Neural cell (in vitro differentiated cells): ENCODE measurements around the gene PDCD1LG2. TPM values are rescaled to one million over a fixed set of nuclear protein-coding genes. Genes with fewer than 3 reads are reported as not detected.

Experiments
- H2AFZ ChIP-seq: fragments of 200-600, 300-800 bp; sonication (generic), shearing (Covaris generic); 2 replicates; pipeline ENCODE4 v1.6.0; 2014; ENCODE audit warnings: low read depth, mild to moderate bottlenecking, antibody characterized with exemption, low read length, moderate library complexity
- H3F3A ChIP-seq: fragments of 200-600 bp; shearing (Covaris generic); 2 replicates; pipeline ENCODE4 v1.6.1; 2016; ENCODE audit warnings: mild to moderate bottlenecking, moderate library complexity, mixed read lengths, antibody characterized with exemption, low read length; ENCODE audit not compliant: insufficient read depth, poor library complexity, severe bottlenecking
- H3K27ac ChIP-seq: fragments of 200-600, 300-800 bp; sonication (generic), shearing (Covaris generic); 2 replicates; pipeline ENCODE4 v1.5.1; 2014; ENCODE audit warnings: mild to moderate bottlenecking, low read length, moderate library complexity
- H3K27me3 ChIP-seq: fragments of 300-800, 200-600 bp; sonication (generic), shearing (Covaris generic); 2 replicates; pipeline ENCODE4 v1.6.0; 2014; ENCODE audit warnings: mild to moderate bottlenecking, low read depth, low read length, moderate library complexity; ENCODE audit not compliant: insufficient read depth
- H3K36me3 ChIP-seq: fragments of 300-800, 200-600 bp; sonication (generic), shearing (Covaris generic); 2 replicates; pipeline ENCODE4 v1.5.1; 2014; ENCODE audit warnings: mild to moderate bottlenecking, antibody characterized with exemption, low read length, moderate library complexity; ENCODE audit not compliant: insufficient read depth
- H3K4me2 ChIP-seq: fragments of 300-800, 200-600 bp; sonication (generic), shearing (Covaris generic); 2 replicates; pipeline ENCODE4 v1.6.0; 2014; ENCODE audit warnings: mild to moderate bottlenecking, low read length
- H3K4me3 ChIP-seq: fragments of 300-800, 200-600 bp; sonication (generic), shearing (Covaris generic); 2 replicates; pipeline ENCODE4 v1.5.1; 2014; ENCODE audit warnings: mild to moderate bottlenecking, low read length, moderate library complexity
- H3K79me2 ChIP-seq: fragments of 200-600 bp; shearing (Covaris generic); replicated peaks from 2 replicates; pipeline ENCODE4 v1.6.0; 2014; ENCODE audit warnings: mild to moderate bottlenecking, low read length, moderate library complexity; ENCODE audit not compliant: insufficient read depth
- H3K9ac ChIP-seq: fragments of 300-800, 200-600 bp; sonication (generic), shearing (Covaris generic); 2 replicates; pipeline ENCODE4 v1.6.1; 2016; ENCODE audit warnings: mild to moderate bottlenecking, low read length, mixed read lengths
- H3K9me2 ChIP-seq: fragments of 200-600 bp; shearing (Covaris generic); 2 replicates; pipeline ENCODE4 v1.6.1; 2016; ENCODE audit warnings: mild to moderate bottlenecking, low read length, mixed read lengths; ENCODE audit not compliant: insufficient read depth
- H3K9me3 ChIP-seq: fragments of 200-600, 300-800 bp; sonication (generic), shearing (Covaris generic); 2 replicates; pipeline ENCODE4 v1.6.1; 2016; ENCODE audit warnings: mild to moderate bottlenecking, mixed run types, low read length, moderate library complexity, mixed read lengths
- H4K20me1 ChIP-seq: fragments of 200-600 bp; shearing (Covaris generic); 2 replicates; pipeline ENCODE4 v1.6.1; 2016; ENCODE audit warnings: mild to moderate bottlenecking, mixed run types; ENCODE audit not compliant: insufficient read depth
- EP300 ChIP-seq: fragments of 450-650 bp; conservative IDR thresholded peaks from 2 replicates; pipeline ENCODE4 v1.6.1; 2014; ENCODE audit warnings: antibody characterized with exemption, mild to moderate bottlenecking, moderate library complexity; ENCODE audit not compliant: poor library complexity, severe bottlenecking
- EZH2 ChIP-seq: fragments of 200-600, 300-800 bp; shearing (Covaris generic), sonication (generic); IDR thresholded peaks from 2 replicates; pipeline ENCODE4 v1.6.1; 2014; ENCODE audit warnings: antibody characterized with exemption, low read length, borderline replicate concordance, mild to moderate bottlenecking; ENCODE audit not compliant: insufficient read depth, poor library complexity, severe bottlenecking
- MXI1 ChIP-seq: fragments of 450-650 bp; conservative IDR thresholded peaks from 2 replicates; pipeline ENCODE4 v1.6.1; 2014; ENCODE audit warnings: antibody characterized with exemption, mild to moderate bottlenecking; ENCODE audit not compliant: poor library complexity, severe bottlenecking
- POLR2AphosphoS5 ChIP-seq: IDR thresholded peaks from 2 replicates; pipeline ENCODE4 v1.6.1; 2012
- RAD21 ChIP-seq: fragments of 450-650 bp; conservative IDR thresholded peaks from 2 replicates; pipeline ENCODE4 v1.6.1; 2014; ENCODE audit warnings: antibody characterized with exemption, mild to moderate bottlenecking, moderate library complexity
- SMC3 ChIP-seq: fragments of 450-650 bp; conservative IDR thresholded peaks from 2 replicates; pipeline ENCODE4 v1.6.1; 2014; ENCODE audit warnings: antibody characterized with exemption, mild to moderate bottlenecking, moderate library complexity; ENCODE audit not compliant: poor library complexity
- TAF1 ChIP-seq: IDR thresholded peaks from 2 replicates; pipeline ENCODE4 v1.6.1; 2012; ENCODE audit warnings: low read depth
- polyA plus RNA-seq: library from polyadenylated mRNA; depleted of rRNA; stranded (reverse); fragments of >200 nt; gene quantifications from 2 replicates; pipeline ENCODE4 v1.2.3, GENCODE V29; 2014
- TF ChIP-seq, protein P1 (sequence below): IDR thresholded peaks from 2 replicates; pipeline ENCODE4 v1.6.1; 2012; ENCODE audit warnings: borderline replicate concordance
- TF ChIP-seq, protein P2 (sequence below): fragments of 450-650 bp; IDR thresholded peaks from 2 replicates; pipeline ENCODE4 v1.5.1; 2014; ENCODE audit warnings: antibody characterized with exemption, mild to moderate bottlenecking, moderate library complexity; ENCODE audit not compliant: poor library complexity, severe bottlenecking

PDCD1LG2 gene
- polyA plus RNA-seq, 1 donor from 2014 or later = not detected

DNA sequence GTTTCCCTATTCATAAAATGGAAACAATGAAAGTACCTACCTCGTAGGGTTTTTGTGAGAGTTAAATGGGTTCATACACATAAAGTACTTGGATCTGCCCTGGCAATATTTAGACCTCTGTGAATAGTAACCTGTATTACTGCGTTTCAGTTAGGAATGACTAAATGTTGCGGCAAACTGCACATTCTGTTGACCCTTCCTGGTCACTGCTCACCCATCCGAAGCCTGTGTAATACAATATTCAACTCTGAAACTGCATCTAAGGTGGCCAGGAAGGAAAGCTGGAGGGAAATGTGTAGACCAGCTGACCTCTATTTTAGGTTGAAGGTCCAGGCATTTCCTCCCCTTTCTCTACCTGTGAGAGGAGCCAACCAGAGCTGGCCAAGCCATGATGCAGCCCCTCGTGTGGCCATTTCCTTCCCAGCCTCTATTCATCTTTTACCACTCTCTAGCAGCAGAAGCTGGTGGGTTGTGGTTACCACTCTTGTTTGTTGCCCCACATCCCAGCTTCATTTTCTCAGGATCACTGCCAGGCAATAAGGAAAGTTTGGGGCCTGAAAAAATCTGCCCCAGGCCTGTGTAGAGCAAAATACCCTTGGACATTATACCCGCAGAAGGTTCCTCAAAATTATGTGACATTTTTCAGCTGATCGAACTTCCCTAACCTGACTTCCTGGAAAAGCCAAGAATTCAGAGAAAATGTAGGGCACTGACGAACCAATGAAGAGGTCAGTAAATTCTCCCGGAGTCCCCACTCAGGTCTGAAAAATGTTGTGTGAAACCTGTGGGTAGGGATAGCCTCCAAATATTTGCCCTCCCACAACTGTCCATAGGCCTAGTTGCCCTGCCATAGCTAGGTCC lies 20.5 kb upstream of the PDCD1LG2 start:
- Histone ChIP-seq H2AFZ (no peak overlapping the region), H3F3A (no peaks in the 10 kb centered on the region), H3K9me3 (no peaks in the 10 kb centered on the region), H4K20me1 (no peaks in the 10 kb centered on the region), H3K4me2 (no peak overlapping the region), H3K27me3 (no peaks in the 10 kb centered on the region), H3K9ac (no peak overlapping the region), H3K9me2 (no peaks in the 10 kb centered on the region), H3K36me3 (no peaks in the 10 kb centered on the region), H3K79me2 (no peaks in the 10 kb centered on the region), H3K27ac (no peak overlapping the region), H3K4me3 (no peak overlapping the region)
- TF ChIP-seq, protein P1, sequence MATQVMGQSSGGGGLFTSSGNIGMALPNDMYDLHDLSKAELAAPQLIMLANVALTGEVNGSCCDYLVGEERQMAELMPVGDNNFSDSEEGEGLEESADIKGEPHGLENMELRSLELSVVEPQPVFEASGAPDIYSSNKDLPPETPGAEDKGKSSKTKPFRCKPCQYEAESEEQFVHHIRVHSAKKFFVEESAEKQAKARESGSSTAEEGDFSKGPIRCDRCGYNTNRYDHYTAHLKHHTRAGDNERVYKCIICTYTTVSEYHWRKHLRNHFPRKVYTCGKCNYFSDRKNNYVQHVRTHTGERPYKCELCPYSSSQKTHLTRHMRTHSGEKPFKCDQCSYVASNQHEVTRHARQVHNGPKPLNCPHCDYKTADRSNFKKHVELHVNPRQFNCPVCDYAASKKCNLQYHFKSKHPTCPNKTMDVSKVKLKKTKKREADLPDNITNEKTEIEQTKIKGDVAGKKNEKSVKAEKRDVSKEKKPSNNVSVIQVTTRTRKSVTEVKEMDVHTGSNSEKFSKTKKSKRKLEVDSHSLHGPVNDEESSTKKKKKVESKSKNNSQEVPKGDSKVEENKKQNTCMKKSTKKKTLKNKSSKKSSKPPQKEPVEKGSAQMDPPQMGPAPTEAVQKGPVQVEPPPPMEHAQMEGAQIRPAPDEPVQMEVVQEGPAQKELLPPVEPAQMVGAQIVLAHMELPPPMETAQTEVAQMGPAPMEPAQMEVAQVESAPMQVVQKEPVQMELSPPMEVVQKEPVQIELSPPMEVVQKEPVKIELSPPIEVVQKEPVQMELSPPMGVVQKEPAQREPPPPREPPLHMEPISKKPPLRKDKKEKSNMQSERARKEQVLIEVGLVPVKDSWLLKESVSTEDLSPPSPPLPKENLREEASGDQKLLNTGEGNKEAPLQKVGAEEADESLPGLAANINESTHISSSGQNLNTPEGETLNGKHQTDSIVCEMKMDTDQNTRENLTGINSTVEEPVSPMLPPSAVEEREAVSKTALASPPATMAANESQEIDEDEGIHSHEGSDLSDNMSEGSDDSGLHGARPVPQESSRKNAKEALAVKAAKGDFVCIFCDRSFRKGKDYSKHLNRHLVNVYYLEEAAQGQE = no peak
- TF ChIP-seq SMC3 = no peak

DNA sequence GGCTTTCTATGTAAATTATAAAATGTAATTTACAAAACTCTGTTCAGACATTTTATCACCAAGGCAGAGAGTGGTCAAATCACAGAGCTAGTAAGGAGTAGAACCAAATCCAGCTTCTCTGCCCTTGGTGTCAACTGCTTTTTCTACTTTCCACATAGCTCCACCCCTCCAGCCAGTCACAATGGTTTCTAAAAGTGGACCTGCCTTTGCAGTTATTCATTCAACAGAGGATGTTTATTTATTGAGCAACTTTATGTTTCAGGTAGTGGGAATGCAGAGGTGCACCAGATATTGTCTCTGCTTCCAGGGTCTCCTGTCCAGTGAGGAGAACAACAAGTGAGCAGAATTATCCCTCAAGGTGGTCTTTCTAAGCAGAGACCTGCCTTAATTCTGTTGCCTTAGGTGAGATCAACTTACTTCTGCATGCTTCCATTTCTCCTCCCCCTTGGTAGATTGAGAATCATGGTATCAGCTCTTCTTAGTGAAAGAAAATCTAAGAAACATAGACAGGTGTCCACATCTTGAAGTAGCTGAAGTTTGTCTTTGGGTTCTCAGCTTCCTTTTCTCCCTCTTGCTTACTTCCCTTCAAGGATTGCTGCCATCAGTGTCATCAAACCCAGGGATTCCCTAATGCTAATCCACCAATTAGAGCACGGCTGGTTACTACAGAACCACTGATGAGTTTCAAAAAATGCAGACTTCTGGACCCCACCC lies 17.2 kb upstream of the PDCD1LG2 start:
- no peak overlapping the region for H3K9ac ChIP-seq
- H3K27ac ChIP-seq = no peak overlapping the region
- no peak overlapping the region for H3K4me2 ChIP-seq
- TF ChIP-seq, protein P2, sequence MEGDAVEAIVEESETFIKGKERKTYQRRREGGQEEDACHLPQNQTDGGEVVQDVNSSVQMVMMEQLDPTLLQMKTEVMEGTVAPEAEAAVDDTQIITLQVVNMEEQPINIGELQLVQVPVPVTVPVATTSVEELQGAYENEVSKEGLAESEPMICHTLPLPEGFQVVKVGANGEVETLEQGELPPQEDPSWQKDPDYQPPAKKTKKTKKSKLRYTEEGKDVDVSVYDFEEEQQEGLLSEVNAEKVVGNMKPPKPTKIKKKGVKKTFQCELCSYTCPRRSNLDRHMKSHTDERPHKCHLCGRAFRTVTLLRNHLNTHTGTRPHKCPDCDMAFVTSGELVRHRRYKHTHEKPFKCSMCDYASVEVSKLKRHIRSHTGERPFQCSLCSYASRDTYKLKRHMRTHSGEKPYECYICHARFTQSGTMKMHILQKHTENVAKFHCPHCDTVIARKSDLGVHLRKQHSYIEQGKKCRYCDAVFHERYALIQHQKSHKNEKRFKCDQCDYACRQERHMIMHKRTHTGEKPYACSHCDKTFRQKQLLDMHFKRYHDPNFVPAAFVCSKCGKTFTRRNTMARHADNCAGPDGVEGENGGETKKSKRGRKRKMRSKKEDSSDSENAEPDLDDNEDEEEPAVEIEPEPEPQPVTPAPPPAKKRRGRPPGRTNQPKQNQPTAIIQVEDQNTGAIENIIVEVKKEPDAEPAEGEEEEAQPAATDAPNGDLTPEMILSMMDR = no peak
- TF ChIP-seq SMC3 = no peak
- no peak for TF ChIP-seq POLR2AphosphoS5
- TF ChIP-seq TAF1 = no peak
- no peak for TF ChIP-seq MXI1
- no peak for TF ChIP-seq EP300
- TF ChIP-seq, protein P1 = no peak
- TF ChIP-seq EZH2 = no peak
- no peak for TF ChIP-seq RAD21
- no peaks in the 10 kb centered on the region for H3K9me2 ChIP-seq
- no peaks in the 10 kb centered on the region for H4K20me1 ChIP-seq
- H3K36me3 ChIP-seq = no peaks in the 10 kb centered on the region
- no peaks in the 10 kb centered on the region for H3K9me3 ChIP-seq
- H2AFZ ChIP-seq = no peak overlapping the region
- H3K27me3 ChIP-seq = no peaks in the 10 kb centered on the region
- H3F3A ChIP-seq = no peaks in the 10 kb centered on the region
- no peaks in the 10 kb centered on the region for H3K79me2 ChIP-seq
- H3K4me3 ChIP-seq = no peak overlapping the region
